Epithelial cell of esophagus (primary cell): ENCODE data around the gene ZNF554.

Source experiments
- DNase-seq: peaks from one replicate; pipeline ENCODE4 v3.0.0; 2010; ENCODE audit warnings: low read depth
- H3K4me3 ChIP-seq: 2 replicates; pipeline ENCODE4 v1.5.1; 2011; ENCODE audit warnings: mild to moderate bottlenecking, low read length, control low read depth
- TF ChIP-seq, protein P1 (sequence below): IDR thresholded peaks from 2 replicates; pipeline ENCODE4 v1.5.1; 2011; ENCODE audit warnings: low read depth, mild to moderate bottlenecking, low read length, control low read depth, inconsistent platforms; ENCODE audit not compliant: insufficient read depth; ENCODE audit errors: missing control alignments

Gene ZNF554

DNA sequence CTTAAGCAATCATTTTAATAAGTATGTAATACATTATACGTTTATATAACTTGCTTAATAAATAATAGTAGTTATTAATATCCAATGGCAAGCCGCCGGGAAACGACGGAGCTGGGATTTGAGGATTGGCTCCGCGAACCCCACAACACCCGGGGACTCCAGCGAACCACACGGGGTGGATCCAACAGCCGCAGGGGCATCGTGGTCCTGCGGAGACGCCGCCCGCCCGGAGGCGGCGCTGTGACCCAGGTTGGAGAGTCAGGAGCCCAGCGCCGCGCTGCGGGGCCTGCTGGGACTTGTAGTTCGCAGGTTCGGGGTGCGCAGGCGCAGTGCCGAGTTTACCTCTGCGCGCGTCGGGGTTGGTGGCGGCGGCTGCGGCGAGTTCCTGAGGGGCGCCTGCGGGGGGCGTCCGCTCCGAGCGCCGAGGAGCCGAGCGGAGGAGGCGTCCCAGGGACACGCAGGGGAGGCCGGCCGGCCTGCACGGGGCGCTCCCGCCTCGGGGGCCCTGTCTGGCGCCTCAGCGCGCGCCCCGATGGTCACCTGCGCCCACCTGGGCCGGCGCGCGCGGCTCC is at the start of gene ZNF554:
TSS of gene ZNF554 (plus strand) at position 329 of the 572 bp plus-strand sequence. CDS start at position 533, 204 bp downstream.
- H3K4me3 ChIP-seq, result peak within 1 kb of the TSS; percentile 82
- TF ChIP-seq, protein P1, sequence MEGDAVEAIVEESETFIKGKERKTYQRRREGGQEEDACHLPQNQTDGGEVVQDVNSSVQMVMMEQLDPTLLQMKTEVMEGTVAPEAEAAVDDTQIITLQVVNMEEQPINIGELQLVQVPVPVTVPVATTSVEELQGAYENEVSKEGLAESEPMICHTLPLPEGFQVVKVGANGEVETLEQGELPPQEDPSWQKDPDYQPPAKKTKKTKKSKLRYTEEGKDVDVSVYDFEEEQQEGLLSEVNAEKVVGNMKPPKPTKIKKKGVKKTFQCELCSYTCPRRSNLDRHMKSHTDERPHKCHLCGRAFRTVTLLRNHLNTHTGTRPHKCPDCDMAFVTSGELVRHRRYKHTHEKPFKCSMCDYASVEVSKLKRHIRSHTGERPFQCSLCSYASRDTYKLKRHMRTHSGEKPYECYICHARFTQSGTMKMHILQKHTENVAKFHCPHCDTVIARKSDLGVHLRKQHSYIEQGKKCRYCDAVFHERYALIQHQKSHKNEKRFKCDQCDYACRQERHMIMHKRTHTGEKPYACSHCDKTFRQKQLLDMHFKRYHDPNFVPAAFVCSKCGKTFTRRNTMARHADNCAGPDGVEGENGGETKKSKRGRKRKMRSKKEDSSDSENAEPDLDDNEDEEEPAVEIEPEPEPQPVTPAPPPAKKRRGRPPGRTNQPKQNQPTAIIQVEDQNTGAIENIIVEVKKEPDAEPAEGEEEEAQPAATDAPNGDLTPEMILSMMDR, result peak; percentile 85
- peak; percentile 96 for DNase-seq

DNA sequence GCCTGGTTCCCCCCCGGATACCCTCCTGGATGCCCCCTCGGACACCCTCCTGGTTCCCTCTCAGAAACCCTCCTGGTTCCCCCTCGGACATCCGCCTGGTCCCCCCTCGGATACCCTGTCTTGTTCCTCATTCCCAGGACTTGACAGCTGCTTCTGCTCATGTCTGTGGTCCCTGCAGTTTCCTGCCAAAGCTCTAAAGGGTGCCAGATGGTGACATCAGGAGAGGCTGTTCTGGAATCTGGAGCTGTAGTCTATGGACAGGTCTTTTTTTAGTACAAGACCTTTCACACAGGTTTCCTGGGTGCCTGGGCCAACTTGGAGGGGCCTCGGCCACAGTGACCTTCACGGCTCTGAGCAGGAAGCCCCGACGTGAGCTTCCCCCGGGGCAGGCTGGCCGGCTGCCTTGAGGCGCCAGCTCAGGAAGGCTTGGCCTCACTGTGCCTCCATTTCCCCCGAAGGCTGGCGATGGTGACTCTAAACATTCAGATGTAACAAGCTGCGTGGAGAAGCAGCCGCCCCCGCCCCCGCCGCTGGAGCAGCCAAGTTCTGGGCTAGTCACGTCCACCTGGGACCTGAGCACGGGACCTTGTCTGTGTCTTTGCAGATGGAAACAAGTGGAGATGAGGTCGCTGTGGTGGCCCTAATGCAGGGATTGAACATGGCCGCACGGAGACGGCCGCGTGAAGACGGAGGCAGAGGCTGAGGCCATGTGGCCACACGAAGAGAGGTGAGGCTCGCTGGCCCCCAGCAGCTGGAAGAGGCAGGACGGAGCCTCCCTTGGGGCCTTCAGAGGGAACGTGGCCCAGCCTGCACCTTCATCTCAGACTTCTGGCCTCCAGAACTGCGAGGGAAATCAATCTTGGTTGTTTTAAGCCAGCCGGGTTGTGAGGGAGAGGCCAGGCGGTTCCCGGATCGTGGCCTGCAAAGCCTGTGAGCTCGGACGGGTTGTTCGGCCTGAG is 49.3 kb upstream of the ZNF554 start:
- TF ChIP-seq, protein P1, result no peak
- no peak for DNase-seq
- no peak overlapping the region for H3K4me3 ChIP-seq

- TF ChIP-seq, protein P1, result no peak
- DNase-seq, result no peak
- H3K4me3 ChIP-seq, result no peak overlapping the region
Measured at GRCh38 chr19:2771786-2772674, 47.6 kb upstream of the ZNF554 start.

GRCh38 chr19:2774083-2774679 is 45.5 kb upstream of the ZNF554 start:
- H3K4me3 ChIP-seq, result no peak overlapping the region
- no peak for DNase-seq
- TF ChIP-seq, protein P1, result no peak

GRCh38 chr19:2774953-2775555 is 44.6 kb upstream of the ZNF554 start:
- no peak overlapping the region for H3K4me3 ChIP-seq
- DNase-seq, result no peak
- TF ChIP-seq, protein P1, result no peak
